GM10847 (cell line): ENCODE measurements around the gene PRELID3B.

Experiments used
- POLR2A ChIP-seq: IDR thresholded peaks from 2 replicates; pipeline ENCODE4 v1.6.1; 2011; ENCODE audit not compliant: insufficient read length; ENCODE audit errors: extremely low read depth

Gene PRELID3B

GRCh38 chr20:59063358-59064213, 21.0 kb upstream of the PRELID3B start:
- TF ChIP-seq POLR2A: no peak

- TF ChIP-seq POLR2A: no peak
Measured at GRCh38 chr20:59062081-59062480, 19.5 kb upstream of the PRELID3B start.

DNA sequence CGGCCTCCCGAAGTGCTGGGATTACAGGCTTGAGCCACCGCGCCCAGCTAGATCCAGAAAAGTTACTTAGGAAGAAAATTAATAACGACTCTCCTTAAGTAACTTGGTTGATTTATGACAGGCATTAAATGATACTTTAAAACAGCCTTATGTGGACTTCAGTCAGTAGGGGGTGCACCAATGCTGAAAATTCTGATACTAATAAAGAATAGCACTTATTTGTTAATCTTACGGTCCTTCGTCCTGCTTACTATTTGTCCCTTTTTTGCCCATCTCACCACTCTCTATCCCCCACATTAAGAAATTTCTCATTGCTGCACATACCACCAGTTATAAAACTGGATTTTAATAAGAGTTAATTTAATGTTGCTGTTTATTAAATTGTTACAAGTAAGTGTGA, 12.7 kb upstream of the PRELID3B start:
- TF ChIP-seq POLR2A: no peak

GRCh38 chr20:59051666-59052185, 9.1 kb upstream of the PRELID3B start:
- TF ChIP-seq POLR2A: no peak

GRCh38 chr20:59050437-59050836, 7.9 kb upstream of the PRELID3B start:
- no peak for TF ChIP-seq POLR2A

DNA sequence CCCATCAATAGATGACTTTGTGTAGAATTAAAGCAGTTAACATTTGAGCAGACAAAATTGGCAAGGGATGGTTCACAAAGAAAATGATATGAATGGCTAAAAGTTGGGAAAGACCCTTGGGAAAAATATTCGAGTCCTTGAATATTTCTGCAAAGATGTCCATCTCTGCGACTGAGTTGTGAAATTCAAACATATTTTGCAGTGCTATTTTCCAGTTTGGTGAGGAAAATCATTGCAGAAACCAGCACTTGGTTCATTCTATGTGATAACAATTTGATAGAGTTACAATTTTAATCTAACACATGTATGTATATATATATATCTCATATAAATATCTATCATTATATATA, 6.1 kb upstream of the PRELID3B start:
- no peak for TF ChIP-seq POLR2A

DNA sequence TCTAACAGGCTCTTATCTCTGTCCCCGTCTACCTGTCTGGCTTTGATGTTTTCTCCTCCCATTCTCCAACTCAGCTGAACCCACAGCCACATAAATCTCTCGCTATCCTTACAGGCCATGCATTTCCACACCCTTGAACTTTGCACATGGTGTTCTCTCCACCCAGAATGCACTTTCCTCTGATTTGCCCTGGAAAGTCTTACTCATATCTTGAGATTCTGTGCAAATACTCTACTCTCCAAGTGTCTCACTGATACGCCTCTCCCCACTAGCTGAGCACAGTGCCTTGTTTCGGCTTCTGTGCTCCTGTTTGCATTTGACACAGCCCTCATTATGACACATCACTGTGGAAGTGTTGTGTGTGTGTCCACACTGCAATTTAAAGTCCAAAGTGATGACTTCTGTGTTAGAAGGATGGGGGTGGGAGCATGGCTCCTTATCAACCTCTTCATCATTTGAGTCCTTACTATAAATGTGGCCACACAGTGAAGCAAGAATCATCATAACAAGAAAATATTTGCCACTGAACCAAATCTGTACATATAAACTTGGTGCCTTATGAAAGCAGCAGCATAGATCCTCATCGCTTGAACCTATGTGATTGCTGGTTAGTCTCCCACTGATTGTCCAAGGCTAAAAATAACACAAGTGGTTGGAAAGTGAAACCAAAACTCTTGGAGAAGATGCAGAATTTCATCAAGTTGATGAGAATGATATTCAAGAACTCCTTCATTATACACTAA, 5.5 kb upstream of the PRELID3B start:
- TF ChIP-seq POLR2A: no peak

GRCh38 chr20:59046862-59047261, 4.3 kb upstream of the PRELID3B start:
- no peak for TF ChIP-seq POLR2A

DNA sequence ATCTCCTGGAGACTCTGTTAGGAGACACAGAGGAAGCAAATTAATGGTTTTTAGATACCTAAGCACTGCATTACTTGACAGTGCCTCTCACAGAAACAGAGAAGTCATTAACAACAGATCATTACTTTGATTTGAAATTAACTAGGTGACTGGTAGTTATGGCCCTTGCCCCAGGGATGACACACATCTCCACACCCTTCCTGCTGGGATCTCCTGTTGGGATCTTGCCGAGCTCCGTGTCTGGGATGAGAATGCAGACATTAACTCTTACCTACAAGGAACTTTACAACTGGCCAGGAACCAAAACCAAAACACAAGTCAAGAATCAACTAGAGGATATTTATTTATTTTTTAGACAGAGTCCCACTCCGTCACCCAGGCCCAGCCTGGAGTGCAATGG, 2.2 kb upstream of the PRELID3B start:
- TF ChIP-seq POLR2A: no peak

DNA sequence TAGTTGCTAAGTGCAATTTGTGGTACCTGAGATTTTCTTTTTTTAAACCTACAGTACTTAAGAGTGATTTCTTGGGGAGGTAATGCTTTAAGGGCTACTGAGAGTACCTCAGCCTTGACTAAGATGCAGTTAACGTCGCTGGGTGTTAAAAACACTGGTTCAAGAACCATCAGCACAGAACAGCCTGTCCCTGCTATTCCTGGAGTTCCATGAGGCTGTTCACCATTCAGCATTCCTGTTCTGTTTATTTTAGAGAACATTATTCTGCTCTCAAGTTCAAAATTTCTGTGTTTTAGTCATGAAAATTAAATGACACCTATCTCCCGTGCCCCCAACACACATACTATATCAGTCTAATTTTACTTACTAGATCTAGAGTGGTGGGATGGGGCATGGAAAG, 1.7 kb upstream of the PRELID3B start:
- TF ChIP-seq POLR2A: no peak

DNA sequence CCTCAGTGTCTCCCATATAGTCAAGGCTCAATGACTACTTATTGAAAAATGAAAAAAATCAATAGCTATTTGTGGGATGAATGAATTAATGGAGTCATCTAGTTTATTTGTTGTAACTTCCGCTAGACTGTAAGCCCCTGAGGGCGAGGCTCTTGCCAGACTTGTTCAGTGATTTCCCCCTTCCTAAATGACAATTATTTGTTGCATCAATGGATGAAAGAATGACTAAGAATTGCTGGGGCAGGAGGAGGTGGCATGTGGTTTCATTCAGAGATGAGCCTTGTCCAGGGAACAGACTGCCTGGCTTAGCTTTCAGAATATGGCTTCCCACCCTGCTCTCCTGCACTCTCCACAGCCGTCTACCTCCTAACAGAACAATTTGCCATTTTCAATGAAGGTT, 1.1 kb upstream of the PRELID3B start:
- TF ChIP-seq POLR2A: no peak

- TF ChIP-seq POLR2A: peak; percentile 66
Measured at GRCh38 chr20:59042796-59043631, 428 bp upstream of the PRELID3B start.

DNA sequence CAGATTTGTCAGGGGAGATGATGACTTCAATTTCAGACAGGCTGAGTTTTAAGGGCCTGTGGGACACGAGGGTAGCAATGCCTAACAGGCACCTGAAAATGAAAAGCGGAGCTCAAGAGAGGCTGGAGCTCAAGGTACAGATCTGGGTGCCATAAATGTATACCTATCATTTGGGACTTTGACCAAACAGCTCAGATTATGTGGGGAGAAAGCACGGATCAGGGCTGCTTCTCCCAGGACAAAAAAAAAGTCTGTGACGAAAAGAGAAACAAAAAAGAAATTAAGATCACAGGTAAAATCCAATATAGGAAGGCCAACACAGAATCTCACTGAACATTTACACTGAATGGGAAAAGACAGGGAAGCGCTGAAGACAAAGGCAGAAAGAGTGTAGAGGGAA, 1.9 kb downstream of the PRELID3B start:
- TF ChIP-seq POLR2A: no peak

DNA sequence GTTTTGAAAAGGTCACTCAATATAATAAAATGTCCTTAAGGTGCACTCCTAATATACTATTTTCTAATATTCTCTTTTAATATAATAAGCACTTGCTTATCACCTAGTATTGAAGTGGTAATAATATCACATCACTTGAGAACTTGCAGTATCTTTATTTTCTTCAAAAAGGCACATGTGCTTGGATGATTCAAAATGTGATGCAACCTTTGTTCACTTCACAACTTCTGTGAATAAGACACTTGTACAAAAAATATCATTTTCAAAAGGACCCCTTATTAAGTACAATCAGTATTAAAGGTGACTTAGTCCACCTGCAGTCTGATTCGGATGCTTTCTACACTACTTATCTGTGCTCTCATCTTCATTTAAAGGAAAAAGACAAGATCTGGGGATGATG, 3.4 kb downstream of the PRELID3B start:
- TF ChIP-seq POLR2A: no peak

GRCh38 chr20:59037386-59037785, 5.2 kb downstream of the PRELID3B start:
- TF ChIP-seq POLR2A: no peak

DNA sequence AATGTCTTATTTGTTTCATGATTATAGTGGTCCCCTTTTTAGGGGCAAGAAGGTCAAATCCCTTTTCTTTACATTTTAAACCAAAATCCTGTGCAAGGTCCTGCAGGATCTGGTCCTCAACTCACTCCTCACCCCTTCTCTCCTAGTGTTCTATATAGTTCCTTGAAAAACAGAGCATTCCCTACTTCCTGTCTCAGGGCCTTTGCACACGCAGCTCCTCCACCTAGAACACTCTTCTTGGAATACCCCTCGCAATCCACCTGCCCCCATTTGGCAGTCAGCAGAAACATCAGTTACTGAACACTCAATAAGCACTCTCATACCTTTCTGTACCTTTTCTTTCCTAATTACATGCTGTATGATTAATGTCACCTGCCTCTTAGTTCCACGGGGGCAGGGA, 7.2 kb downstream of the PRELID3B start:
- TF ChIP-seq POLR2A: no peak

GRCh38 chr20:59033616-59034165, 8.9 kb downstream of the PRELID3B start:
- no peak for TF ChIP-seq POLR2A
